Coronary artery (tissue), 2 donors: ENCODE data around the gene GNL1.
A peak's percentile ranks its signal among the peaks of the same experiment; 100 is the strongest.

ENCODE experiments used
- DNase-seq: peaks from one replicate; pipeline ENCODE4 v3.0.0-alpha.2; 2017; ENCODE audit warnings: low spot score
- H3K27ac ChIP-seq, 2 donors: fragments of 200-600 bp; sonication (generic); one replicate each; pipeline ENCODE4 v1.5.1; 2016 to 2019
- H3K4me3 ChIP-seq: fragments of 200-600 bp; sonication (generic); 2 replicates; pipeline ENCODE4 v1.5.1; 2016; ENCODE audit warnings: mild to moderate bottlenecking, moderate library complexity
- CTCF ChIP-seq: fragments of 200-600 bp; sonication (generic); IDR thresholded peaks from one replicate; pipeline ENCODE4 v1.5.1; 2019; ENCODE audit warnings: antibody characterized with exemption

Gene GNL1

GRCh38 chr6:30556906-30557682 is 805 bp upstream of the GNL1 start, which contains the start of gene PRR3:
TSS of gene PRR3 (plus strand) at chr6:30557295. CDS start at chr6:30557345, 50 bp downstream.
- DNase-seq, result peak; percentile 93
- H3K4me3 ChIP-seq, result peak within 1 kb of the TSS; percentile 96
- peak within 1 kb of the TSS; percentile 96 to 97 for H3K27ac ChIP-seq
- TF ChIP-seq CTCF, result no peak

- H3K27ac ChIP-seq, result peak overlapping the region; percentile 96 to 97
- DNase-seq, result no peak
- no peak for TF ChIP-seq CTCF
- H3K4me3 ChIP-seq, result peak overlapping the region; percentile 96
Observed at GRCh38 chr6:30555816-30556065, 548 bp downstream of the GNL1 start.

GRCh38 chr6:30554962-30555815 is 1.1 kb downstream of the GNL1 start:
- TF ChIP-seq CTCF, result no peak
- peak overlapping the region; percentile 96 for H3K4me3 ChIP-seq
- peak overlapping the region; percentile 96 to 97 for H3K27ac ChIP-seq
- peak; percentile 83 for DNase-seq

- Histone ChIP-seq H3K4me3 (peak overlapping the region; percentile 96), H3K27ac (peak overlapping the region in 1 of 2 donors; percentile 97)
- no peak for DNase-seq
- no peak for TF ChIP-seq CTCF
Observed at GRCh38 chr6:30554404-30554803, 1.9 kb downstream of the GNL1 start.

GRCh38 chr6:30548375-30548774 is 7.9 kb downstream of the GNL1 start:
- DNase-seq, result no peak
- H3K27ac ChIP-seq, result no peak overlapping the region
- no peak for TF ChIP-seq CTCF
- H3K4me3 ChIP-seq, result no peak overlapping the region

GRCh38 chr6:30547454-30547853 is 8.8 kb downstream of the GNL1 start:
- DNase-seq, result no peak
- no peak overlapping the region for H3K4me3 ChIP-seq
- H3K27ac ChIP-seq, result no peak overlapping the region
- TF ChIP-seq CTCF, result no peak
